Endometrium (tissue), 2 donors: Measurements from ENCODE around the gene COX5B.
"Not testable (repeated sequence)": the region's sequence is repeated elsewhere in the genome, so short reads cannot be mapped to it uniquely, and the experiment has no call there.

Experiments used
- FAIRE-seq: peaks from 2 replicates; lab custom pipeline; 2012; peaks lifted over from hg19 to GRCh38; lab: Jason Lieb, UNC
- donor health status: control.
- donor health status: control.

COX5B gene

DNA sequence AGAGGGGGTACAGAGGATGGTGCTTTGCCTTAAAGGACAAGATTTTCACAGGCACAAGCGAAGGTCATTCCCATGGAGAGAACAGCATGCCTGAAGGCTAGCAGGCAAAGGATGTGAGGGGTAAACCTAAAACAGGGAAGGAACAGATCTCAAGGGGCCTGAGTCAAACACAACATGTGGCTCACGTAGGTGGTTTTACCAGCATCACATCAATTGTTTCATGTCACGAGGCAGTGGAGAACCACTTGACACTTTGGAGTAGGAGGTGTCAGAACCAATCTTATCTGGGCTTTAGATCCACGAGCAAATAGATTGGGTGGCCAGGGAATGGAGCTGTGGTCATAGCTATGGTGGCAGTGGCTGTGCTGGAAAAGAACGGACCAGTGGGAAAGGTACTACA is 8.4 kb downstream of the COX5B start:
- no peak for FAIRE-seq

GRCh38 chr2:97654791-97655190 is 8.9 kb downstream of the COX5B start:
- no peak for FAIRE-seq

DNA sequence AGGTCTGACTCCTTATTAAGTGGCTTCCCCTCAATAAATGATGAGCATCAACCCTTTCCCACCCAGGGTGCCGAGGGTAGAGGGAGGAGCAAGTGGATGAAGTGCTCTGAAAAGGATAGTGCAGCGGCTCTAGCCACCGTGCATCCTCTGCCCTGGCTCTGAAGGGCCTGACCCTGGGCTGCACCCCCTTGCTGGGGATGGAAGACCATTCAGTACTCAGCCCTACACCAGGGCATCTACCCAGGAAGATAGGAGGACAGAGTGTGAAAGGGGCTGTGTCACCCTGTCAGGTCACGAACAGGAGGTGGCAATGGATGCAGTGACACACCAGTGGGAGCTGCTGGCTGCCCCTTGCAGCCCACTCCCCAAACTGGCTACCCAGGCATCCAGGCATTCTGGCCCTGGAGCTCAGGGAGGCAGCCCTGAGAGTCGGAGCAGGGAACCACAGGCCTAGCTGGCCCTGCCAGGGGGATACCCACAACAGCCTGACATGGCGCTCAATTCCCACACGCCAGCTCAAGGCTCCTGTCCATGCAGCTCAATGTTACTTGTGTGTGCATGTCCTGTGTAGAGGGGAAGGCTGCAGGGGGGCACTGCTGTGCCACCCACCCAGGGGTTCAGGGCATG is 10.4 kb downstream of the COX5B start:
- no peak for FAIRE-seq

DNA sequence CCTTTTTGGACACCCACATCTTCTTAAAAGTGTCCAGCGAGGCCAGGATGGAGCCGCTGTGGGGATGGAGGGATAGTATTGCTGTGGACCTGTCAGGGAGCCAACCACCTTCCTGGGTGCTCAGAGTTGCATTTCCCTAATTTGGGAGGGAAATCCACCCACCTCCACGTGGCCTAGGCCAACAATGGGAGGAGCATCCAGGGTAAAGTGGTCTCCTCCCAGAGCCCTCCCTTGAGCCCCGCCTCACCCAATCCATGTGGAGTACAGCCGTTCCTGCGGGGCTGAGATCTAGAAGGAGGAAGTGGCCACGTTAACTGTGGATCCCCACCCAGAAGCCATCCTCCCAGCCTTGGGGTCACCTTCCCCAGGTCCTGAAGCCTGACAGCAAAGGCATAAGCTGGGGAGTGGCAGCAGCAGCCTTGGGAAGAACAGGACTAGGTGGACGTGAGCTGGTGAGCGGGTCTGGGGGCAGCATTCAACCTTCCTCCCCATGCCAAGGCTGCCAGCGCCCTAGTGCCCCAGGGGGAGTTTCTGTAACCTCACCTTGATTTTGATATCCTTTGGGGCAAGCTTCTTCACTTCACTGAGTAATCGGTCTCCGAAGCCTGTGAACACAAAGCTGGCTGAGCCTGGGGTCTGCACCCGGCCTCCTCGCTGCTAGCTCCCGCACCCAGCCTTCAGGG is 11.2 kb downstream of the COX5B start:
- no peak for FAIRE-seq

DNA sequence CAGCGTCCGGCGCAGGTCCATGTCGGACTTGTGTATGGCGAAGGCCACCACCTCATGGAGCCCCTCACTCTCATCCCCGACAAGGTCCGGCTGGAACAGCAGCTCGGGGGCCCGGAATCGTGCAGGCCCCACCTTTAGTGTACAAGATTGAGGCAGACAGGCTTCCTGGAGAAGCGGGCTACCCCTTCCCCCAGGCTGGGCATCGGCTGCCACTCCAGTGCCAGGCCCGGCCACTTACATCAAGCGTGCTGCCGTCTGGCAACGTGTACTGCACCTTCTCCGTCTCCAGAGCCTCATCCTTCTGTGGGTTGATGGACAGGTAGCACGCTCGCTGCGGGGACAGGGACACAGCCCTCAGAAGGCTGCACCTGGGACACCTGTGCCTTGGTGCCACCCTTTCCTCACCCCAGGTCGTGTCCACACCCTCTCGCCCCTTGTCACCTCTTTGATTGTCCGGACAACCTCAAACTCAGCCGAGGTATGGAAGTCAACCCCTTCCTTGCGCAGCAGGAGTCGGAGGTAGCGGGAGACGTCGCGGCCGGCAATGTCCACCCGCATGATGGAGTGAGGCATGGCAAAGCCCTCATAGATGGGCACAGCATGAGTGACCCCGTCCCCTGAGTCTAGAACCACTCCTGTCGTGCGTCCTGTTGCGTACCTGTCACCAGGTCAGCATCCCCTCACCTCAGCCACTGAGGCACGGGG is 12.3 kb downstream of the COX5B start:
- no peak for FAIRE-seq

GRCh38 chr2:97658691-97659157 is 12.9 kb downstream of the COX5B start:
- no peak for FAIRE-seq

DNA sequence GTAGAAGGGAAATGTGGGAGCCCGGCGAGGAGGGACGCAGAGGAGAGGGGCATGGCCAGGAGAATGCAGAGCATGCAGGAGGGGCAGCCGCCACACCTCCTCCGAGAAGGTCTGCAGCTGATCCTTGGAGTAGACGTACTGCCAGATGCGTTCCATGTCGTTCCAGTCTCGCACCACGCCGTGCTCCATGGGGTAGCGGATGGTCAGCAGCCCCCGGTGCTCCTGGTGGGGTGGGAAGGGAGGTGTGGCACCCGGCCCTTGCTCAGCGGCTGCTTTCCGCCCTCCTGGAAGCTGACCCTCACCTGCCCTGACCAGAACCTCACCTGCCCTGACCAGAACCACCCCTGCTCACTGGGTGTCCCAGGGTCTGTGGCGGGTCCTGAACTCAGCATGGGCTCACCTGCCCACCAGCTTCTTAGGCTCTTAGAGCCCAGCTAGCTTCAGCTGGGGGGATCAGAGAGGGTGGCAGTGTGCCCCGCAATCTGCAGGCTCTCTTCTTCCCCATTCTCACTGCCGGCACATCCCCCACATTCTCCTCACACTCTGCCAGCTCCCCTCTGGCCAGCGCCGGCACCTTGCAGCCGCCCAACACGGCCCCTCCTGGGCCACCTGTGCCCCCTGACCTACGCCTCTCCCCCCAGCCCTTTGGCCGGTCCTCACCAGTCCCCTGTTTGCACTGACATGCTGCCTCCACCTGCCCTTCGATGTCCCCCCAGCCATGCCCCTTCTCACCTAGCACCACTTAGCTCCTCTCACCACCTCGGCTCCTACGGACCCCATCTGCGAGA is 13.6 kb downstream of the COX5B start:
- no peak for FAIRE-seq

GRCh38 chr2:97660044-97660774 is 14.3 kb downstream of the COX5B start:
- no peak for FAIRE-seq

DNA sequence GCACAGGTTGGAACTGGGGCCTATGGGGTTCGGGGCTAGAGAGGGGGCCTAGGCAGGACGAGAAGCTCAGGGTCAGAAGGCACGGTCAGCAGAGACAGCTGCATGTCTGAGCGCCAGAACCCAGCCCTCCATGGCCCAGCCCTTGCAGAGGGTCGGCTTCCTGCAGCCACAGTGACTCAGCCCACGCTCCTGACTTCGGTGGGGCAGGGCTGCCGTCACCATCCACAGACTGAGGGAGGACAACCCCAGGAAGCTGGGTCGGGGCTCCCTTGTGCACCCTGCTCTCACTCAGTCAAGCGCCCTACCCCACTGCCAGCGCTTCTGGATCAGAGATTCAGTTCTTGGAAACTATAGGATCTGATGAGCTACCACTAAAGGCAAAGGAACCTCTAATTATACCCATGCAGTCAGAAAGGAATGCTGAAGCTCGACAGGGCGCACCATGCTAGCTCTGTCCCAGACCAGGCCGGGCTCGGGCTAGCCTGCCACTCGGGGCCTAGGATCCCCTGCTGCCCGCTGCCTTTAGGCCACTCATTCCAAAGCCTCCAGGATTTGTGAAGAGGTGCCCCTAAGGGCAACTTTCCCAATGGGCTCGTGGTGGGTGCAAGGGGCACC is 15.0 kb downstream of the COX5B start:
- FAIRE-seq, result no peak

GRCh38 chr2:97661927-97662326 is 16.1 kb downstream of the COX5B start:
- FAIRE-seq, result no peak

GRCh38 chr2:97662386-97662894 is 16.6 kb downstream of the COX5B start:
- FAIRE-seq, result no peak

- no peak for FAIRE-seq
These were observed 17.2 kb downstream of the COX5B start for GRCh38 chr2:97662895-97663625.

GRCh38 chr2:97663626-97663961 is 17.7 kb downstream of the COX5B start:
- no peak for FAIRE-seq

GRCh38 chr2:97663962-97664635 is 18.2 kb downstream of the COX5B start, which contains the start of gene ACTR1B:
ACTR1B (minus strand) TSS chr2:97664044; CDS start chr2:97663890, 154 bp downstream.
- peak; percentile 87 for FAIRE-seq

DNA sequence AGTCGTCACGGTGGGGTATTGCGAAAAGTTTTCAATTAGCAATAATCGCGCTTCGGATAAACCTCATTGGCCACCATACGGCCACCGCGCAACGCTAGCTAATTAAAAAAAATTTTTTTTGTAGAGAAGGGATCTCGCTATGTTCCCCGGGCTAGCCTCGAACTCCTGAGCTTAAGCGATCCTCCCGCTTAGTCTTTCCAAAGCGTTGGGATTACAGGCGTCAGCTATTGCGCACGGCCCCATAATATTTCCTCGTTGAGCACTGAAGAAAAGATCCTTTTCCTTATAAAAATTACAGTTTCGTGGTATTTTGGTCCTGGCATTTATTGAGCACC is 18.7 kb downstream of the COX5B start:
- no peak for FAIRE-seq

GRCh38 chr2:97669448-97669847 is 23.6 kb downstream of the COX5B start, which contains the start of gene C2orf92:
C2orf92 (plus strand) TSS chr2:97669713; CDS start chr2:97669789, 76 bp downstream.
- FAIRE-seq, result no peak

DNA sequence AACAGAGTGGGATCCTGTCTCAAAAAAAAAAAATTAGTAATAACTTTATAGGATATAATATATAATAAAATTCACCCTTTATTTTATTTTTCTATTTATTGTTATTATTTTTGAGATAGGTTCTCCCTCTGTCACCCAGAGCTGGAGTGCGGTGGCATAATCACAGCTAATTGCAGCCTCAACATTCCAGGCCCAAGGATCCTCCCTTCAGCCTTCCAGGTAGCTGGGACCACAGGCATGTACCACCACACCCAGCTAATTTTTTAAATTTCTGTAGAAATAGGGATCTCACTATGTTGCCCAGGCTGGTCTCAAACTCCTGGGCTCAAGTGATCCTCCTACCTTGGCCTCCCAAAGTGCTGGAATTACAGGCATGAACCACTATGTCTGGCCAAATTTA is 24.6 kb downstream of the COX5B start:
- no peak for FAIRE-seq

- no peak for FAIRE-seq
These were observed 25.7 kb downstream of the COX5B start for GRCh38 chr2:97671526-97671925.

GRCh38 chr2:97672606-97673140 is 26.8 kb downstream of the COX5B start:
- FAIRE-seq, result not testable (repeated sequence)
